Measurements from ENCODE around the gene DHRSX.

DNA sequence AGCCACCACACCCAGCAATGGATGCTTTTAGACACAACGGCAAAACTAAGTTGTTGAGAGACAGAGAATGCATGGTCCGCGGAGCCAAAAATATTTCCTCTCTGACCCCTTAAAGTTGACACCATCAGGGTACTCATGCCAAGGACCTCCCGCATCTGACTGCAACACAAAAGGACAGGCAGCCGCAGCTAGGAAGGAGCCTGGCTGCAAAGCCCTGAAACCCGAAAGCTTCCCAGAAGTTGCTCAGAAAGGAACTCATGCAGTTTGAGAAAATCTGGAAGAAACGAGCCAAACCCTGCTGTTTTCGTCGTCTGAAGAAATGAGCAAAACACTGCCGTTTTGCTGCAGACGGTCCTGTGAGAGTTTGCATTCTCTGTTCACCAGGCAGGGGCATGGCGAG lies 16.5 kb downstream of the DHRSX start:
- TF ChIP-seq, protein P1, sequence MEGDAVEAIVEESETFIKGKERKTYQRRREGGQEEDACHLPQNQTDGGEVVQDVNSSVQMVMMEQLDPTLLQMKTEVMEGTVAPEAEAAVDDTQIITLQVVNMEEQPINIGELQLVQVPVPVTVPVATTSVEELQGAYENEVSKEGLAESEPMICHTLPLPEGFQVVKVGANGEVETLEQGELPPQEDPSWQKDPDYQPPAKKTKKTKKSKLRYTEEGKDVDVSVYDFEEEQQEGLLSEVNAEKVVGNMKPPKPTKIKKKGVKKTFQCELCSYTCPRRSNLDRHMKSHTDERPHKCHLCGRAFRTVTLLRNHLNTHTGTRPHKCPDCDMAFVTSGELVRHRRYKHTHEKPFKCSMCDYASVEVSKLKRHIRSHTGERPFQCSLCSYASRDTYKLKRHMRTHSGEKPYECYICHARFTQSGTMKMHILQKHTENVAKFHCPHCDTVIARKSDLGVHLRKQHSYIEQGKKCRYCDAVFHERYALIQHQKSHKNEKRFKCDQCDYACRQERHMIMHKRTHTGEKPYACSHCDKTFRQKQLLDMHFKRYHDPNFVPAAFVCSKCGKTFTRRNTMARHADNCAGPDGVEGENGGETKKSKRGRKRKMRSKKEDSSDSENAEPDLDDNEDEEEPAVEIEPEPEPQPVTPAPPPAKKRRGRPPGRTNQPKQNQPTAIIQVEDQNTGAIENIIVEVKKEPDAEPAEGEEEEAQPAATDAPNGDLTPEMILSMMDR (IDR thresholded peaks at IDR 0.05), result no peak
- TF ChIP-seq POLR2A (IDR thresholded peaks at IDR 0.05; ENCODE audit: low read depth), result no peak
- TF ChIP-seq POLR2AphosphoS5 (IDR thresholded peaks at IDR 0.05), result no peak

Measured in esophagus muscularis mucosa (tissue), 3 donors.